Stomach (tissue), 9 donors: ENCODE data around the gene AKAP7. TPM values are rescaled to one million over a fixed set of nuclear protein-coding genes. Genes with fewer than 3 reads are reported as not detected.

Source experiments
- DNase-seq, 2 donors: peaks; one replicate each; pipeline versions ENCODE4 v3.0.0 to v3.0.0-alpha.2; 2013 to 2019
- H3K27ac ChIP-seq, 5 donors: fragments of 200-600 bp in 4 of 5; sonication (generic) in 4 of 5; one replicate each; pipeline ENCODE4 v1.5.1; 2013 to 2019; ENCODE audit warnings: mild to moderate bottlenecking in 1 of 5, moderate library complexity in 1 of 5
- H3K27me3 ChIP-seq, 3 donors: fragments of 200-600 bp; sonication (generic); one replicate each; pipeline ENCODE4 v1.5.1; 2017 to 2019; ENCODE audit warnings: mixed run types in 1 of 3
- H3K36me3 ChIP-seq, 4 donors: fragments of 200-600 bp; sonication (generic); 1 replicate in 3 of 4; 2 replicates in 1 of 4; pipeline ENCODE4 v1.5.1; 2016 to 2019
- H3K4me1 ChIP-seq, 4 donors: fragments of 200-600 bp; sonication (generic); one replicate each; pipeline ENCODE4 v1.5.1; 2016 to 2019
- H3K4me3 ChIP-seq, 4 donors: fragments of 200-600 bp; sonication (generic) in 3 of 4; one replicate each; pipeline ENCODE4 v1.5.1; 2016 to 2019; ENCODE audit warnings: mild to moderate bottlenecking in 1 of 4
- H3K9me3 ChIP-seq, 4 donors: fragments of 200-600 bp; sonication (generic); one replicate each; pipeline ENCODE4 v1.5.1; 2016 to 2019
- EP300 ChIP-seq: sonication (generic); formaldehyde crosslinking; IDR thresholded peaks from one replicate; pipeline ENCODE4 v1.6.1; 2017; ENCODE audit warnings: antibody characterized with exemption
- POLR2A ChIP-seq, 4 donors: fragments of 450-650 bp; IDR thresholded peaks; one replicate each; pipeline ENCODE4 v1.6.1; 2016; ENCODE audit warnings: antibody characterized with exemption in 4 of 4, control low read depth in 2 of 4, mild to moderate bottlenecking in 1 of 4, moderate library complexity in 1 of 4
- POLR2AphosphoS5 ChIP-seq, 3 donors: sonication (generic); formaldehyde crosslinking; IDR thresholded peaks; one replicate each; pipeline ENCODE4 v1.6.1; 2016; ENCODE audit warnings: antibody characterized with exemption in 3 of 3
- WGBS, 5 donors: extraction: QIAGEN DNeasy Blood & Tissue Kit in 3 of 5; methylation state at CpG; one replicate each; pipeline versions ENCODE4 v1.1.5 to v1.1.7; 2013 to 2018; 5-methylcytosine and 5-hydroxymethylcytosine counted together
- intact Hi-C: fragments of 100-400 bp; cut with DNase I; formaldehyde crosslinking; loops from one replicate; pipeline ENCODE4 v1.15.1; 2023; ENCODE audit warnings: low total_unique reads
- polyA plus RNA-seq, 3 donors: library from polyadenylated mRNA; stranded (reverse); fragments of 200-250 nt; gene quantifications; one replicate each; pipeline ENCODE4 v1.2.3, GENCODE V29; 2013
- total RNA-seq, 5 donors: library from RNA; depleted of rRNA; stranded (reverse); fragments of >200 nt; gene quantifications; one replicate each; pipeline versions ENCODE4 v1.1.0 to v1.2.3, GENCODE V29; 2014 to 2016
- TF ChIP-seq, protein P1 (sequence below), 7 experiments: fragments of 450-650 bp in 4 of 7; fragments of 200-600 bp in 3 of 7; sonication (generic) in 3 of 7; IDR thresholded peaks; one replicate each; pipeline ENCODE4 v1.5.1; 2016 to 2019; ENCODE audit warnings: antibody characterized with exemption in 7 of 7, control low read depth in 2 of 7, mild to moderate bottlenecking in 1 of 7
- donor health status: healthy with polysubstance abuse.
- donor health status: Bipolar disorder and iron deficiency.
- donor health status: healthy.

The AKAP7 gene
- total and polyA plus RNA-seq, 8 donors = 1.3 to 59.5 (median 4.6) TPM

DNA sequence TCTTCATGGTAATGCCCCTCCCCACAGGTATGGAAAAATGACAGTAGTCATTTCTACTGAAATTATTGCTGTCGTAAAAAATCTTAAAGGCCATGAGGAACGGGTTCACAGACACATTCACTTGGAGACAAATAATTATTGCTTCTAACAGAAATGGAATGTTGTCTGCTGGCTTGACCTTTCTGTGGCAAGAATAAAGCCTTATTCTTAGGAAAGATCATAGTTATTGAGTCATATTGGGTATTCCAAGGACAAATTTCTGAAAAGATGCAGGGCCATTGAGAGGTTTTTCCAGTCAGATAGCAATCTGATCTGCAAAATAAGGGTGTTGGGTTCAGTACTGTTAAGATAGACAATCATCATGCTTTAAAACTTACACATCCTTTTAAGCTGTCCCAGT is 29.2 kb downstream of the AKAP7 start:
- H3K36me3 ChIP-seq = peaks cover 3 to 27% (median 15%) of the 10 kb centered on the region in 4 donors
- no peaks in the 10 kb centered on the region for H3K9me3 ChIP-seq
- WGBS, 5 donors = 82 to 96% (median 88%) methylated on average over 2 of the region's 2 CpGs
- intact Hi-C loops = no loop called here
- no peaks in the 10 kb centered on the region for H3K27me3 ChIP-seq
- DNase-seq = no peak
- H3K4me1 ChIP-seq = peaks cover 0 to 5% (median 0%) of the 10 kb centered on the region in 4 donors
- H3K27ac ChIP-seq = no peak overlapping the region
- TF ChIP-seq, protein P1, sequence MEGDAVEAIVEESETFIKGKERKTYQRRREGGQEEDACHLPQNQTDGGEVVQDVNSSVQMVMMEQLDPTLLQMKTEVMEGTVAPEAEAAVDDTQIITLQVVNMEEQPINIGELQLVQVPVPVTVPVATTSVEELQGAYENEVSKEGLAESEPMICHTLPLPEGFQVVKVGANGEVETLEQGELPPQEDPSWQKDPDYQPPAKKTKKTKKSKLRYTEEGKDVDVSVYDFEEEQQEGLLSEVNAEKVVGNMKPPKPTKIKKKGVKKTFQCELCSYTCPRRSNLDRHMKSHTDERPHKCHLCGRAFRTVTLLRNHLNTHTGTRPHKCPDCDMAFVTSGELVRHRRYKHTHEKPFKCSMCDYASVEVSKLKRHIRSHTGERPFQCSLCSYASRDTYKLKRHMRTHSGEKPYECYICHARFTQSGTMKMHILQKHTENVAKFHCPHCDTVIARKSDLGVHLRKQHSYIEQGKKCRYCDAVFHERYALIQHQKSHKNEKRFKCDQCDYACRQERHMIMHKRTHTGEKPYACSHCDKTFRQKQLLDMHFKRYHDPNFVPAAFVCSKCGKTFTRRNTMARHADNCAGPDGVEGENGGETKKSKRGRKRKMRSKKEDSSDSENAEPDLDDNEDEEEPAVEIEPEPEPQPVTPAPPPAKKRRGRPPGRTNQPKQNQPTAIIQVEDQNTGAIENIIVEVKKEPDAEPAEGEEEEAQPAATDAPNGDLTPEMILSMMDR (IDR thresholded peaks at IDR 0.05) = no peak
- TF ChIP-seq POLR2AphosphoS5 (IDR thresholded peaks at IDR 0.05) = no peak
- no peak for TF ChIP-seq POLR2A (IDR thresholded peaks at IDR 0.05)
- no peak for TF ChIP-seq EP300
- no peak overlapping the region for H3K4me3 ChIP-seq

DNA sequence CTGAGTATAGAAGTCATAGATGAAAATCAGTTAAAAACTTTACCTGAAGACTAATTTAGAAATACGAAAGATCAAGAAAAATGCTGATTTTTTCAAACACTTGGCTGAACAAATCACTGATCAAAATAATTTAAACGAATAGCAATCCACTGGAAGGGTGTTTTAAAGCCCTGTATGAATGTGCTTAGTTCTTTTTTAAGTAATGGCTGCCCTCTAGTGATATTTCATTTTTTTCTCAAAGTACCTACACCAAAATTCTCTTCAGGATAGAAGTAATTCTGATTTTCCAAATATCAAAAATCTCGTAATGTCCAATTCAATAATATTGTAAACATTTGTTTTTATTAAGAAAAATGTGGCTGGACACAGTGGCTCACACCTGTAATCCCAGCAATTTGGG is 32.5 kb downstream of the AKAP7 start:
- TF ChIP-seq, protein P1 (IDR thresholded peaks at IDR 0.05) = no peak
- TF ChIP-seq EP300 (no peak), POLR2A (IDR thresholded peaks at IDR 0.05) (no peak), POLR2AphosphoS5 (IDR thresholded peaks at IDR 0.05) (no peak)
- H3K27ac ChIP-seq = no peak overlapping the region
- peaks cover 3 to 22% (median 14%) of the 10 kb centered on the region in 4 donors for H3K36me3 ChIP-seq
- 62 to 74% (median 71%) methylated on average over 3 of the region's 3 CpGs for WGBS, 5 donors
- H3K4me1 ChIP-seq = no peaks in the 10 kb centered on the region
- H3K4me3 ChIP-seq = no peak overlapping the region
- intact Hi-C loops = no loop called here
- H3K9me3 ChIP-seq = no peaks in the 10 kb centered on the region
- no peak for DNase-seq
- no peaks in the 10 kb centered on the region for H3K27me3 ChIP-seq

- intact Hi-C loops = no loop called here
- H3K27ac ChIP-seq = no peak overlapping the region
- H3K9me3 ChIP-seq = no peaks in the 10 kb centered on the region
- no peak for DNase-seq
- H3K4me3 ChIP-seq = no peak overlapping the region
- H3K4me1 ChIP-seq = peaks cover 0 to 11% (median 7%) of the 10 kb centered on the region in 4 donors
- H3K27me3 ChIP-seq = no peaks in the 10 kb centered on the region
- TF ChIP-seq POLR2A (IDR thresholded peaks at IDR 0.05) (no peak), POLR2AphosphoS5 (IDR thresholded peaks at IDR 0.05) (no peak), EP300 (no peak)
- TF ChIP-seq, protein P1 (IDR thresholded peaks at IDR 0.05) = no peak
- peaks cover 3 to 21% (median 14%) of the 10 kb centered on the region in 4 donors for H3K36me3 ChIP-seq
Observed at GRCh38 chr6:131169613-131170012, 34.3 kb downstream of the AKAP7 start.

GRCh38 chr6:131172222-131172621 is 37.0 kb downstream of the AKAP7 start:
- H3K27ac ChIP-seq = no peak overlapping the region
- no peak overlapping the region for H3K4me3 ChIP-seq
- peaks cover 0 to 11% (median 9%) of the 10 kb centered on the region in 4 donors for H3K36me3 ChIP-seq
- 88 to 98% (median 95%) methylated on average over 1 of the region's 1 CpG for WGBS, 5 donors
- no peaks in the 10 kb centered on the region for H3K27me3 ChIP-seq
- DNase-seq = no peak
- intact Hi-C loops = no loop called here
- H3K9me3 ChIP-seq = no peaks in the 10 kb centered on the region
- peaks cover 0 to 11% (median 7%) of the 10 kb centered on the region in 4 donors for H3K4me1 ChIP-seq
- TF ChIP-seq POLR2AphosphoS5 (IDR thresholded peaks at IDR 0.05) (no peak), EP300 (no peak), POLR2A (IDR thresholded peaks at IDR 0.05) (no peak)
- TF ChIP-seq, protein P1 (IDR thresholded peaks at IDR 0.05) = no peak
